GM19468 (cell line): ENCODE measurements around the gene TBX10.
"Not testable (repeated sequence)": the region's sequence is repeated elsewhere in the genome, so short reads cannot be mapped to it uniquely, and the experiment has no call there.

Experiments
- ATAC-seq: cut with Tn5 transposase; IDR thresholded peaks from one replicate; pipeline ENCODE4 v1.9.1; 2021; ENCODE audit warnings: mild to moderate bottlenecking, moderate library complexity, moderate number of reproducible peaks; ENCODE audit not compliant: unreplicated experiment; ENCODE audit errors: extremely low read depth

Gene TBX10

GRCh38 chr11:67639438-67639859, at the start of gene TBX10:
Gene TBX10 (minus strand): TSS chr11:67639763. CDS start chr11:67639472, 291 bp downstream.
- no peak for ATAC-seq

- ATAC-seq = no peak
Observed at GRCh38 chr11:67689178-67689577, 49.6 kb upstream of the TBX10 start.

- ATAC-seq = no peak
Observed at GRCh38 chr11:67687986-67688385, 48.4 kb upstream of the TBX10 start.

GRCh38 chr11:67685641-67686332, 46.2 kb upstream of the TBX10 start:
- not testable (repeated sequence) for ATAC-seq

GRCh38 chr11:67682126-67683034, 42.8 kb upstream of the TBX10 start:
- not testable (repeated sequence) for ATAC-seq

GRCh38 chr11:67680696-67681470, 41.3 kb upstream of the TBX10 start:
- ATAC-seq = no peak

- no peak for ATAC-seq
Observed at GRCh38 chr11:67675058-67675747, 35.6 kb upstream of the TBX10 start.

- no peak for ATAC-seq
Observed at GRCh38 chr11:67674442-67674871, 34.9 kb upstream of the TBX10 start, which contains the start of gene ALDH3B2. Gene ALDH3B2 (minus strand): TSS chr11:67674623. CDS start chr11:67666935, 7,688 bp downstream.

GRCh38 chr11:67673902-67674301, 34.3 kb upstream of the TBX10 start:
- ATAC-seq = no peak

- ATAC-seq = no peak
Observed at GRCh38 chr11:67673358-67673757, 33.8 kb upstream of the TBX10 start.

GRCh38 chr11:67671211-67671520, 31.6 kb upstream of the TBX10 start:
- ATAC-seq = no peak

- ATAC-seq = no peak
Observed at GRCh38 chr11:67670316-67671210, 31.0 kb upstream of the TBX10 start.

- no peak for ATAC-seq
Observed at GRCh38 chr11:67668192-67668551, 28.6 kb upstream of the TBX10 start.

- ATAC-seq = no peak
Observed at GRCh38 chr11:67667490-67668191, 28.1 kb upstream of the TBX10 start.

GRCh38 chr11:67666676-67667489, 27.3 kb upstream of the TBX10 start:
- ATAC-seq = no peak

GRCh38 chr11:67666303-67666645, 26.7 kb upstream of the TBX10 start:
- ATAC-seq = no peak

- ATAC-seq = no peak
Observed at GRCh38 chr11:67665541-67666302, 26.2 kb upstream of the TBX10 start.
